OCI-LY1 (cell line): ENCODE data around the gene PKNOX2.

Experiments used
- H2AFZ ChIP-seq: fragments of 200-600 bp; sonication (generic), shearing (Covaris generic); 2 replicates; pipeline ENCODE4 v1.6.0; 2014; ENCODE audit warnings: antibody characterized with exemption, mild to moderate bottlenecking, low read length
- H3F3A ChIP-seq: fragments of 200-600 bp; sonication (generic), shearing (Covaris generic); 2 replicates; pipeline ENCODE4 v1.6.0; 2014; ENCODE audit warnings: mild to moderate bottlenecking, antibody characterized with exemption, low read length, moderate library complexity; ENCODE audit not compliant: insufficient read depth
- H3K27ac ChIP-seq: fragments of 200-600 bp; sonication (generic); 2 replicates; pipeline ENCODE4 v1.5.1; 2014; ENCODE audit warnings: low read length, mixed run types, mild to moderate bottlenecking, low read depth; ENCODE audit not compliant: poor library complexity, severe bottlenecking
- H3K27me3 ChIP-seq: fragments of 200-600 bp; sonication (generic); 2 replicates; pipeline ENCODE4 v1.6.0; 2014; ENCODE audit warnings: antibody characterized with exemption, mild to moderate bottlenecking, low read length, moderate library complexity; ENCODE audit not compliant: insufficient read depth
- H3K36me3 ChIP-seq: fragments of 200-600 bp; sonication (generic); 2 replicates; pipeline ENCODE4 v1.6.1; 2014; ENCODE audit warnings: mild to moderate bottlenecking, antibody characterized with exemption, low read length, moderate library complexity, mixed read lengths; ENCODE audit not compliant: insufficient read depth
- H3K4me1 ChIP-seq: fragments of 200-600 bp; sonication (generic); 2 replicates; pipeline ENCODE4 v1.5.1; 2014; ENCODE audit warnings: mild to moderate bottlenecking, low read length, moderate library complexity; ENCODE audit not compliant: insufficient read depth, severe bottlenecking
- H3K4me2 ChIP-seq: fragments of 200-600 bp; sonication (generic), shearing (Covaris generic); 2 replicates; pipeline ENCODE4 v1.6.1; 2014; ENCODE audit warnings: low read length
- H3K4me3 ChIP-seq: fragments of 200-600 bp; sonication (generic); 2 replicates; pipeline ENCODE4 v1.5.1; 2014; ENCODE audit warnings: low read length, low read depth, mild to moderate bottlenecking, mixed read lengths; ENCODE audit not compliant: poor library complexity, severe bottlenecking
- H3K79me2 ChIP-seq: fragments of 200-600 bp; shearing (Covaris generic); 2 replicates; pipeline ENCODE4 v1.6.1; 2016; ENCODE audit warnings: mixed run types, low read length, mixed read lengths; ENCODE audit not compliant: insufficient read depth
- H3K9ac ChIP-seq: fragments of 200-600 bp; sonication (generic), shearing (Covaris generic); 2 replicates; pipeline ENCODE4 v1.6.1; 2014; ENCODE audit warnings: mild to moderate bottlenecking, low read length, mixed read lengths
- H3K9me2 ChIP-seq: fragments of 200-600 bp; sonication (generic), shearing (Covaris generic); 2 replicates; pipeline ENCODE4 v1.6.1; 2014; ENCODE audit warnings: low read depth, mild to moderate bottlenecking, low read length, mixed read lengths
- H3K9me3 ChIP-seq: fragments of 200-600 bp; shearing (Covaris generic); 2 replicates; pipeline ENCODE4 v1.6.1; 2014; ENCODE audit warnings: low read length, mixed read lengths
- H4K20me1 ChIP-seq: fragments of 200-600 bp; sonication (generic), shearing (Covaris generic); 2 replicates; pipeline ENCODE4 v1.6.0; 2016; ENCODE audit warnings: mild to moderate bottlenecking, low read length; ENCODE audit not compliant: insufficient read depth
- EZH2 ChIP-seq: fragments of 200-600 bp; sonication (generic), shearing (Covaris generic); IDR thresholded peaks from 2 replicates; pipeline ENCODE4 v1.8.0; 2017; ENCODE audit warnings: borderline replicate concordance, mixed run types, mild to moderate bottlenecking, antibody characterized with exemption, low read length, moderate library complexity, mixed read lengths
- TF ChIP-seq, protein P1 (sequence below): fragments of 200-600 bp; sonication (generic), shearing (Covaris generic); IDR thresholded peaks from 2 replicates; pipeline ENCODE4 v1.5.1; 2017; ENCODE audit warnings: mild to moderate bottlenecking, antibody characterized with exemption, low read length, moderate library complexity, mixed read lengths

PKNOX2 gene

DNA sequence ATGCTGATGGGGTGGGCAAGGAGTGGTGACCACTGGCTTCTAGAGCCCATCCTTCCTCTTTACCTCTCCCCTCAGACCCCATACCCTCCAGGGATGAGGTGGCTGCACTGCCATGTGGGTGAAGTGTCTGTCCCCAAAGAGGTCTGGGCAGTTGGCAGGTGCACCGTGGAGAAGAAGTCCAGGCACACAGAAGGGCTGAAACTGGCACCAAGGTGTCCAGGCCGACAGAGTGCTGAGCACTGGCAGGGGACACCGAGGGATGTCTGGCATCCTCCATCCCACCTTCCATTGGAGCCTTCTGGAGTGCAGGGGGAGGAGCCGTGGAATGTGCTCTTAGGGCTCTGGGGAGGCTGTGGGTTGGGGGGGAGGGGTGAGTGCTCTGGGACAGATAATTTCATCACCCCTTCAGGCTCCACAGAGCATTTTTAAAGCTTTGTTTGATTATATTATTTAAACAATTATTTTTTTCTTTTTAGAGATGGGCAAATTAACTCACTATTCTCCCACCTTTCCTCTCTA is 37.9 kb downstream of the PKNOX2 start:
- Histone ChIP-seq H4K20me1 (no peaks in the 10 kb centered on the region), H3K27me3 (no peaks in the 10 kb centered on the region), H3K4me3 (no peak overlapping the region), H3K4me2 (no peak overlapping the region), H3K9ac (no peak overlapping the region), H3K36me3 (no peaks in the 10 kb centered on the region), H3K9me2 (no peaks in the 10 kb centered on the region), H3F3A (no peaks in the 10 kb centered on the region), H2AFZ (no peak overlapping the region), H3K4me1 (no peaks in the 10 kb centered on the region), H3K79me2 (no peaks in the 10 kb centered on the region), H3K9me3 (no peaks in the 10 kb centered on the region), H3K27ac (no peak overlapping the region)
- TF ChIP-seq, protein P1, sequence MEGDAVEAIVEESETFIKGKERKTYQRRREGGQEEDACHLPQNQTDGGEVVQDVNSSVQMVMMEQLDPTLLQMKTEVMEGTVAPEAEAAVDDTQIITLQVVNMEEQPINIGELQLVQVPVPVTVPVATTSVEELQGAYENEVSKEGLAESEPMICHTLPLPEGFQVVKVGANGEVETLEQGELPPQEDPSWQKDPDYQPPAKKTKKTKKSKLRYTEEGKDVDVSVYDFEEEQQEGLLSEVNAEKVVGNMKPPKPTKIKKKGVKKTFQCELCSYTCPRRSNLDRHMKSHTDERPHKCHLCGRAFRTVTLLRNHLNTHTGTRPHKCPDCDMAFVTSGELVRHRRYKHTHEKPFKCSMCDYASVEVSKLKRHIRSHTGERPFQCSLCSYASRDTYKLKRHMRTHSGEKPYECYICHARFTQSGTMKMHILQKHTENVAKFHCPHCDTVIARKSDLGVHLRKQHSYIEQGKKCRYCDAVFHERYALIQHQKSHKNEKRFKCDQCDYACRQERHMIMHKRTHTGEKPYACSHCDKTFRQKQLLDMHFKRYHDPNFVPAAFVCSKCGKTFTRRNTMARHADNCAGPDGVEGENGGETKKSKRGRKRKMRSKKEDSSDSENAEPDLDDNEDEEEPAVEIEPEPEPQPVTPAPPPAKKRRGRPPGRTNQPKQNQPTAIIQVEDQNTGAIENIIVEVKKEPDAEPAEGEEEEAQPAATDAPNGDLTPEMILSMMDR: no peak
- no peak for TF ChIP-seq EZH2

DNA sequence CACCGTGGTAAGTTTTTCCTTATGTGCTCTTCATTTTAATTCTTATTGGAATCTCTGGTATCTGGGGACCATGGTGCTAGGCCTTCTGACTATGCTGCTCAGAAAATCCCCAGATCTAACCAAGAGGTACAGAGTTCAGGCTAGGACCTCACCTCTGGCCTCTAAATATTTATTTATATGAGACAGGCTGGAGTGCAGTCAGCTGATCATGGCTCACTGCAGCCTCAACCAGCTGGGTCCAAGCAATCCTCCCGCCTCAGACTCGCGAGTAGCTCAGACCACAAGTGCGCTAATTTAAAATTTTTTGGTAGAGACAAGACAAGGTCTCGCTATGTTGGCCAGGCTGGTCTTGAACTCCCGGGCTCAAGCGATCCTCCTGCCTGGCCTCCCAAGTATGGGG is 38.4 kb downstream of the PKNOX2 start:
- no peaks in the 10 kb centered on the region for H3F3A ChIP-seq
- no peaks in the 10 kb centered on the region for H3K9me2 ChIP-seq
- no peak for TF ChIP-seq EZH2
- TF ChIP-seq, protein P1: no peak
- H3K4me3 ChIP-seq: no peak overlapping the region
- H2AFZ ChIP-seq: no peak overlapping the region
- H3K27me3 ChIP-seq: no peaks in the 10 kb centered on the region
- H3K36me3 ChIP-seq: no peaks in the 10 kb centered on the region
- no peak overlapping the region for H3K9ac ChIP-seq
- no peaks in the 10 kb centered on the region for H4K20me1 ChIP-seq
- H3K79me2 ChIP-seq: no peaks in the 10 kb centered on the region
- H3K4me1 ChIP-seq: no peaks in the 10 kb centered on the region
- no peak overlapping the region for H3K27ac ChIP-seq
- H3K4me2 ChIP-seq: no peak overlapping the region
- no peaks in the 10 kb centered on the region for H3K9me3 ChIP-seq

- H2AFZ ChIP-seq: no peak overlapping the region
- H3K27ac ChIP-seq: no peak overlapping the region
- H3K4me1 ChIP-seq: no peaks in the 10 kb centered on the region
- H3K79me2 ChIP-seq: no peaks in the 10 kb centered on the region
- no peak overlapping the region for H3K4me3 ChIP-seq
- H3K9me2 ChIP-seq: no peaks in the 10 kb centered on the region
- H3K4me2 ChIP-seq: no peak overlapping the region
- H3K27me3 ChIP-seq: no peaks in the 10 kb centered on the region
- H3K36me3 ChIP-seq: no peaks in the 10 kb centered on the region
- H4K20me1 ChIP-seq: no peaks in the 10 kb centered on the region
- no peaks in the 10 kb centered on the region for H3F3A ChIP-seq
- no peaks in the 10 kb centered on the region for H3K9me3 ChIP-seq
- H3K9ac ChIP-seq: no peak overlapping the region
- TF ChIP-seq, protein P1: no peak
- no peak for TF ChIP-seq EZH2
Observed at GRCh38 chr11:125207866-125208425, 43.4 kb downstream of the PKNOX2 start.
